DMS153 treated with DMSO at 0.1 percent for 48 hours (cell line): ENCODE data around the gene SLC35A3.
"Not testable (repeated sequence)": the region's sequence is repeated elsewhere in the genome, so short reads cannot be mapped to it uniquely, and the experiment has no call there.

Source experiments
- DNase-seq: peaks from one replicate; lab custom pipeline; 2025; ENCODE audit not compliant: unreplicated experiment; lab: John Stamatoyannopoulos, UW

The SLC35A3 gene

GRCh38 chr1:100034470-100034869 lies 64.7 kb downstream of the SLC35A3 start:
- no peak for DNase-seq

GRCh38 chr1:100035214-100035613 lies 65.4 kb downstream of the SLC35A3 start:
- no peak for DNase-seq

- no peak for DNase-seq
Observed at GRCh38 chr1:100036718-100037655, 67.2 kb downstream of the SLC35A3 start.

GRCh38 chr1:100037656-100037926 lies 67.8 kb downstream of the SLC35A3 start:
- DNase-seq = no peak

- DNase-seq = peak; percentile 44
Observed at GRCh38 chr1:100037927-100038659, 68.3 kb downstream of the SLC35A3 start.

- DNase-seq = peak; percentile 34
Observed at GRCh38 chr1:100038660-100039287, 69.0 kb downstream of the SLC35A3 start.

- no peak for DNase-seq
Observed at GRCh38 chr1:100039591-100039990, 69.8 kb downstream of the SLC35A3 start.

GRCh38 chr1:100045206-100045605 lies 75.4 kb downstream of the SLC35A3 start:
- DNase-seq = no peak

GRCh38 chr1:100047235-100047708 lies 77.5 kb downstream of the SLC35A3 start:
- not testable (repeated sequence) for DNase-seq

GRCh38 chr1:100050139-100050538 lies 80.3 kb downstream of the SLC35A3 start:
- no peak for DNase-seq

- no peak for DNase-seq
Observed at GRCh38 chr1:100051401-100051800, 81.6 kb downstream of the SLC35A3 start.

GRCh38 chr1:100051893-100052292 lies 82.1 kb downstream of the SLC35A3 start:
- DNase-seq = no peak

- no peak for DNase-seq
Observed at GRCh38 chr1:100053119-100053518, 83.3 kb downstream of the SLC35A3 start.

- no peak for DNase-seq
Observed at GRCh38 chr1:100053727-100054126, 83.9 kb downstream of the SLC35A3 start.

GRCh38 chr1:100061681-100062080 lies 91.9 kb downstream of the SLC35A3 start:
- DNase-seq = no peak

GRCh38 chr1:100065183-100065968 lies 95.6 kb downstream of the SLC35A3 start:
- no peak for DNase-seq

- no peak for DNase-seq
Observed at GRCh38 chr1:100065969-100066227, 96.1 kb downstream of the SLC35A3 start.

GRCh38 chr1:100070201-100070939 lies 100.6 kb downstream of the SLC35A3 start:
- DNase-seq = no peak

- no peak for DNase-seq
Observed at GRCh38 chr1:100073531-100073930, 103.7 kb downstream of the SLC35A3 start.

- DNase-seq = no peak
Observed at GRCh38 chr1:100074604-100075395, 105.0 kb downstream of the SLC35A3 start.
